Calu3 (cell line): ENCODE results near the gene GABPB2. TPM values are rescaled to one million over a fixed set of nuclear protein-coding genes. Genes with fewer than 3 reads are reported as not detected.

Experiments
- BruUV-seq: library from RNA; stranded (reverse); fragments of 400-500 nt; replicated peaks from 2 replicates; lab custom pipeline; 2021; lab: Mats Ljungman, UMichigan
- CTCF ChIA-PET: fragments of 300-600 bp; sonication (Branson Sonifier 250); formaldehyde crosslinking; loops from one replicate; lab custom pipeline; 2022; ENCODE audit warnings: antibody characterized with exemption; lab: Charles Lee
- DNase-seq: peaks from one replicate; pipeline ENCODE4 v3.0.0; 2022
- H3K27ac Mint-ChIP-seq: one replicate; pipeline ENCODE4 v1.8.0; 2022; ENCODE audit warnings: mixed read lengths; ENCODE audit not compliant: unreplicated experiment
- H3K27me3 Mint-ChIP-seq: one replicate; pipeline ENCODE4 v1.8.0; 2022; ENCODE audit warnings: mixed read lengths; ENCODE audit not compliant: unreplicated experiment
- H3K36me3 Mint-ChIP-seq: one replicate; pipeline ENCODE4 v1.8.0; 2022; ENCODE audit warnings: mild to moderate bottlenecking, moderate library complexity, mixed read lengths; ENCODE audit not compliant: insufficient read depth, unreplicated experiment
- H3K4me1 Mint-ChIP-seq: one replicate; pipeline ENCODE4 v1.8.0; 2022; ENCODE audit warnings: mild to moderate bottlenecking, low read depth, mixed read lengths; ENCODE audit not compliant: unreplicated experiment
- H3K4me3 Mint-ChIP-seq: one replicate; pipeline ENCODE4 v1.8.0; 2022; ENCODE audit warnings: mild to moderate bottlenecking, low read depth, moderate library complexity, mixed read lengths; ENCODE audit not compliant: unreplicated experiment
- H3K9me3 Mint-ChIP-seq: one replicate; pipeline ENCODE4 v1.8.0; 2022; ENCODE audit warnings: low read depth, mixed read lengths; ENCODE audit not compliant: unreplicated experiment
- intact Hi-C: fragments of 100-400 bp; cut with micrococcal nuclease; formaldehyde crosslinking; loops from one replicate; pipeline ENCODE4 v1.10.0; 2022; ENCODE audit not compliant: unreplicated experiment
- total RNA-seq: library from RNA; stranded (reverse); gene quantifications from 2 replicates; pipeline ENCODE4 v1.2.3, GENCODE V29; 2022
- TF ChIP-seq, protein P1 (sequence below): fragments of 200-600 bp; IDR thresholded peaks from one replicate; pipeline ENCODE4 v1.8.0; 2022; ENCODE audit warnings: antibody characterized with exemption; ENCODE audit not compliant: unreplicated experiment

Gene GABPB2
- total RNA-seq, 1 experiment from 2014 or later = 10.9 TPM

DNA sequence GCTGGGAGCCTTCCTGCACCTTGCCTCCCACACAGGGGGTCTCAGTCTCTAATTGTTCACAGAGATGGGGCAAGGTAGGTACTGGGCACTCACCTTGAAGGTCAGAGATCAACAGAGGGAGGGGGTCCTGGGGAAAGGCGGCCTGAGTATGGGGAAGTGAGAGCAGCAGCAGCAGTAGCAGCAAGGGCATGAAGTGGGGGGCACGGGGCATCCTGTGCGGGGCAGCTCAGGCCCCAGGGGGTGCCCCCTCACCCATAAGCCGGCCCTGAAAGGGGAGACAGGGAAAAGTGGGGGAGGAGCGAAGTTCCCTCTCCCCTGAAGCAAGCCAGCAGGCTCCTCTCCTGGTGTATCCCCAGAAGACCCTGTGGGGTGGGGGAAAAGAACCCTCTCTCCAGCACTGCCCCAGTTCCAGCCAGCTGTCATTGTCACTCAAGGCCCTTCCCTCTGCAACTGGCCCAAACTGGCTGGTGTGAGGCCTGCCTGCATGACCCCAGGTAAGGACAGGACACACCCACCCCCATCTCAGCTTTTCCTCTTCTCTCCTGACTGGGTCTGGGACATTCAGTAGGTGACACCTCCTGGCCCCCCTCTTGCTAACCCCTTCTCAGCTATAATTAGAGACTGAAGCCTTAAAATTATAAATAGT, 72.0 kb downstream of the GABPB2 start:
- intact Hi-C loops = no loop called here
- Mint-ChIP-seq H3K27ac (no peak overlapping the region), H3K27me3 (peaks cover 49% of the 10 kb centered on the region), H3K4me3 (no peak overlapping the region), H3K4me1 (no peaks in the 10 kb centered on the region), H3K36me3 (peaks cover 10% of the 10 kb centered on the region), H3K9me3 (no peaks in the 10 kb centered on the region)
- DNase-seq = no peak
- CTCF ChIA-PET = interaction anchor here (0.6 to 0.7 kb wide), 4 partner anchors 42 to 471 kb away, joined by 3 to 4 read pairs (median 3); no protein-coding TSS in a partner anchor
- TF ChIP-seq, protein P1, sequence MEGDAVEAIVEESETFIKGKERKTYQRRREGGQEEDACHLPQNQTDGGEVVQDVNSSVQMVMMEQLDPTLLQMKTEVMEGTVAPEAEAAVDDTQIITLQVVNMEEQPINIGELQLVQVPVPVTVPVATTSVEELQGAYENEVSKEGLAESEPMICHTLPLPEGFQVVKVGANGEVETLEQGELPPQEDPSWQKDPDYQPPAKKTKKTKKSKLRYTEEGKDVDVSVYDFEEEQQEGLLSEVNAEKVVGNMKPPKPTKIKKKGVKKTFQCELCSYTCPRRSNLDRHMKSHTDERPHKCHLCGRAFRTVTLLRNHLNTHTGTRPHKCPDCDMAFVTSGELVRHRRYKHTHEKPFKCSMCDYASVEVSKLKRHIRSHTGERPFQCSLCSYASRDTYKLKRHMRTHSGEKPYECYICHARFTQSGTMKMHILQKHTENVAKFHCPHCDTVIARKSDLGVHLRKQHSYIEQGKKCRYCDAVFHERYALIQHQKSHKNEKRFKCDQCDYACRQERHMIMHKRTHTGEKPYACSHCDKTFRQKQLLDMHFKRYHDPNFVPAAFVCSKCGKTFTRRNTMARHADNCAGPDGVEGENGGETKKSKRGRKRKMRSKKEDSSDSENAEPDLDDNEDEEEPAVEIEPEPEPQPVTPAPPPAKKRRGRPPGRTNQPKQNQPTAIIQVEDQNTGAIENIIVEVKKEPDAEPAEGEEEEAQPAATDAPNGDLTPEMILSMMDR = no peak
- no TSS peak for BruUV-seq

DNA sequence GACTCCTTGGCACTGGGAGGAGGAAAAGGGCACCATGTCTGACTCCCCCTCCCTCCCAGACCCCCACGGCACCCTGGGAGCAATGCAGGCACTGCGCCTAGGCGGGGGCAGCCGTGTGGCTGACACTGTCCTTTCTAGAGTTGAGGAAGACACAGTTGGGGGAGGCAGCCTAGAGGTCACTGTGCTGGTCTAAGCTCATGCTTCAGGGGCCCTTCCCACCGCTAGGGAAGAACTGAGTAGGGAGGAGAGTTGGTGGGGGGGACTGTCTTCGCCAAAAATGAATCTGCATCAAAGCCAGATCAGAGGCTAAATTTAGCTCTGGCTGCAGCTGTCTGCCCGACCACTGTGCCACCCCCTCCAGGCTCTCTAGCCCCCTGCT, 72.5 kb downstream of the GABPB2 start:
- no peak for DNase-seq
- intact Hi-C loops = no loop called here
- BruUV-seq = no TSS peak
- Mint-ChIP-seq H3K4me1 (no peaks in the 10 kb centered on the region), H3K9me3 (no peaks in the 10 kb centered on the region), H3K27me3 (peaks cover 45% of the 10 kb centered on the region), H3K27ac (no peak overlapping the region), H3K36me3 (peaks cover 10% of the 10 kb centered on the region), H3K4me3 (no peak overlapping the region)
- CTCF ChIA-PET = no interaction called here
- TF ChIP-seq, protein P1 = no peak

DNA sequence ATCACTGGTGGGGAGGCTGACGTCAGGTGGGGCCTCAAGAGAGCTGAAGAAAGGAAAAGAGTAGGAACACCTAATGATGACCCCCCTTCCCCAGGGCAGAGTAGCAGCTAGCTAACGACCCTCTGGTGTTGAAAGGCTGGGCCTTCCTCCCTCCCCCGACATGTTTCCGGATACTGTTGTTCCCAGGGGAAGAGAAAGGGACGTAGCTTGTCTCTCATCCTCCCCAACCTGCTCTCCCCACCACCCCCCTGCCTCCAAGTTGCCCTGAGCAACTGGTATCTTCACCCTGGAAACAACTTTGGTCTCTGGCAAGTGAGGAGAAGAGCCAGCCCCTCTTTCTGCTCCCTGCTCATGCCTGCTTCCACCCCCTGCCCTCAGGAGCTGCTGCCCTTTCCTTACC, 73.4 kb downstream of the GABPB2 start:
- H3K9me3 Mint-ChIP-seq = no peaks in the 10 kb centered on the region
- no peak for DNase-seq
- intact Hi-C loops = no loop called here
- BruUV-seq = no TSS peak
- H3K27ac Mint-ChIP-seq = no peak overlapping the region
- CTCF ChIA-PET = no interaction called here
- peaks cover 10% of the 10 kb centered on the region for H3K36me3 Mint-ChIP-seq
- H3K4me1 Mint-ChIP-seq = no peaks in the 10 kb centered on the region
- H3K4me3 Mint-ChIP-seq = no peak overlapping the region
- H3K27me3 Mint-ChIP-seq = peaks cover 36% of the 10 kb centered on the region
- TF ChIP-seq, protein P1 = no peak

DNA sequence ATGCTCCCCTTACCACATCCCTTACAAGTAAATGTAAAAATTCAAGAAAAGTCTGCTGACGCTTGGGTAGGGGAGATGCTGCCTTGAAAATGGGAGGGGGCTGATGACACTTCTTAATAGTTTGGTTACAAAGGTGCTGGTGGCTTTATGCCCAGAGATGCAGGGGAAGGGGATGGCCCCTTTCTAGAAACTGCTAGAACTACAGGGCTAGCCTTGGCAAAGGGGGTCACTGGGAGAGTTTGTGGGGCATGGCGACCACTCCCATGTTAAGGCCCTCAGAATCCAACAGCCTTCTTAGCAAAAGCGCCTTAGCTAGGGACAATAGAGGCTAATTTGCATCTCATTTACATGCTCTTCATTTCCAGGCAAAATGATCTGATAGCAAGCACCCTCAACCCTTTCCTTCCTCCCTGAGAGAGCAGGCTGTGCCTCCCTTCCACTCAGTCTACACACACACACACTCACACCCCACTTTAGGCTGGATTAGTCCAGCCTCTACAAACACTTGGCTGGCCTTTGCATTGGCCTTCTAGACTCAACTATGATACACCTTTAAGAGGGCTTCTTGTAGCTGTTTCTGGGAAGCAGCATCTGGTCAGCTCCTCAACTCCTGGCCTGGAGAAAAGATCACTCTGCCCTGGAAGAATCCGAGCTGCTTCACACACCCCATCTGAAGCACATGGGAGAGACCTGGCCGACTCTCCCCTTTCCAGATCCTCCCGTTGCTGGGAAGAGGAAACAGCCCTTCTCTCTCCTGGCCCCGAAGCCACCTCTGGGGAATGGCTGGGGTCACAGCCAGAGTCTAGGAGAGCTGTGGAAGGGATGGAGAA, 74.1 kb downstream of the GABPB2 start:
- CTCF ChIA-PET = interaction anchor here (0.6 kb wide), 1 partner anchor 77 kb away, joined by 3 read pairs; no protein-coding TSS in a partner anchor
- H3K4me3 Mint-ChIP-seq = no peak overlapping the region
- intact Hi-C loops = no loop called here
- no peaks in the 10 kb centered on the region for H3K9me3 Mint-ChIP-seq
- TF ChIP-seq, protein P1 = no peak
- no peaks in the 10 kb centered on the region for H3K4me1 Mint-ChIP-seq
- H3K27ac Mint-ChIP-seq = no peak overlapping the region
- H3K36me3 Mint-ChIP-seq = peaks cover 10% of the 10 kb centered on the region
- H3K27me3 Mint-ChIP-seq = peaks cover 29% of the 10 kb centered on the region
- no peak for DNase-seq
- BruUV-seq = no TSS peak
